ENCODE results near the gene C4A.
"Not testable (repeated sequence)": the region's sequence is repeated elsewhere in the genome, so short reads cannot be mapped to it uniquely, and the experiment has no call there.

DNA sequence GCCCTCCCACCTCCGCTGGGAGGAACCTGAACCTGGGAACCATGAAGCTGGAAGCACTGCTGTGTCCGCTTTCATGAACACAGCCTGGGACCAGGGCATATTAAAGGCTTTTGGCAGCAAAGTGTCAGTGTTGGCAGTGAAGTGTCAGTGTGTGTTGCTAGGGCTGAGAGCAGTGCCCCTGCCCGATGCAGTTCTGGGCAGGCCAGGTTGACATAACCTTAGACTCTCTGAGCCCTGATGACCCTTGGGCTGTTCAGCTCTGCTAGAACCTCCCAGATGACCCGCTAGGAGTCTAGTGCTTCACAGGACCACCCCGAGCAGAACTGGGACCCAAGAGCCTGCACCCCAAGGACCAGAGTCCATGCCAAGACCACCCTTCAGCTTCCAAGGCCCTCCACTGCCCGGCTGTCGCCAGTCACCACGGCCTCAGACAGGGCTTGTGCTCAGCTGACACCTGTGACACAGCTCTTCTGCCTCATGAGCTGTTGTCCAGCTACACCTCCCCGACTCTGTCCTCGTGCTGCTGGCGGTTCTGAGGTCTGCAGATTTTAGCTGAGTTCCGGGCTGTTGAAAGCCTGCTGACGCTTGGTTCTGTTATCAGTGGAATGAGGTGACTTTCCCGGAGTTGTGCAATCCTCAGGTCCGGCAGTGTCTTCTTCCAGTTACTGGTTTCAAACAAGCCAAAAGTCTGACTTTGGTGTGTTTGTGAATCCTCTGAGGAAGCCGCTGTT is 53.6 kb downstream of the C4A start:
- not testable (repeated sequence) for TF ChIP-seq CSRNP3, ZNF70 (CRISPR knock-in tag; IDR thresholded peaks at IDR 0.05)
